HepG2 (cell line): ENCODE data around the gene UQCRC2. TPM values are rescaled to one million over a fixed set of nuclear protein-coding genes. Genes with fewer than 3 reads are reported as not detected.

Source experiments
- ATF4 ChIP-seq, 2 experiments: fragments of 450-650 bp in 1 of 2; sonication (generic) in 1 of 2; formaldehyde crosslinking; IDR thresholded peaks; 2 replicates each; pipeline versions ENCODE4 v1.5.0 to v1.8.0; 2020 to 2022; ENCODE audit warnings: mild to moderate bottlenecking in 1 of 2, missing genetic modification reagents in 1 of 2
- DNMT1 ChIP-seq: sonication (generic); formaldehyde crosslinking; IDR thresholded peaks from 2 replicates; pipeline ENCODE4 v1.5.1; 2020; ENCODE audit warnings: mild to moderate bottlenecking, missing genetic modification reagents
- EP300 ChIP-seq, 3 experiments: sonication (generic) in 1 of 3; formaldehyde crosslinking in 1 of 3; IDR thresholded peaks; 2 replicates each; pipeline versions ENCODE4 v1.5.1 to v1.6.1; 2011 to 2020; ENCODE audit warnings: low read depth in 2 of 3, low read length in 2 of 3, borderline replicate concordance in 1 of 3, improper control_type of control experiment in 1 of 3, mild to moderate bottlenecking in 1 of 3, missing genetic modification reagents in 1 of 3, moderate library complexity in 1 of 3
- GPBP1L1 ChIP-seq: sonication (generic); formaldehyde crosslinking; IDR thresholded peaks from 2 replicates; pipeline ENCODE4 v1.5.0; 2020; ENCODE audit warnings: mild to moderate bottlenecking, missing genetic modification reagents
- ISL2 ChIP-seq: sonication (generic); formaldehyde crosslinking; IDR thresholded peaks from 2 replicates; pipeline ENCODE4 v1.5.0; 2020; ENCODE audit warnings: missing genetic modification reagents
- KMT2B ChIP-seq: IDR thresholded peaks from 2 replicates; pipeline ENCODE4 v1.6.1; 2016; ENCODE audit warnings: missing genetic modification reagents, missing compliant biosample characterization
- MED8 ChIP-seq: sonication (generic); formaldehyde crosslinking; IDR thresholded peaks from 2 replicates; pipeline ENCODE4 v1.8.1; 2023; ENCODE audit warnings: mild to moderate bottlenecking, missing genetic modification reagents; ENCODE audit not compliant: insufficient replicate concordance
- MTA1 ChIP-seq: sonication (generic); formaldehyde crosslinking; IDR thresholded peaks from 2 replicates; pipeline ENCODE4 v1.4.0; 2020; ENCODE audit warnings: missing genetic modification reagents, mild to moderate bottlenecking, borderline replicate concordance
- SETDB1 ChIP-seq: sonication (generic); formaldehyde crosslinking; IDR thresholded peaks from 2 replicates; pipeline ENCODE4 v1.5.1; 2020; ENCODE audit warnings: missing genetic modification reagents, mild to moderate bottlenecking, borderline replicate concordance
- SP2 ChIP-seq: sonication (generic); formaldehyde crosslinking; IDR thresholded peaks from 2 replicates; pipeline ENCODE4 v1.5.1; 2020; ENCODE audit warnings: mild to moderate bottlenecking, missing genetic modification reagents
- SP4 ChIP-seq: sonication (generic); formaldehyde crosslinking; IDR thresholded peaks from 2 replicates; pipeline ENCODE4 v1.8.1; 2023; ENCODE audit warnings: mild to moderate bottlenecking, missing genetic modification reagents
- STAT6 ChIP-seq: sonication (generic); formaldehyde crosslinking; IDR thresholded peaks from 2 replicates; pipeline ENCODE4 v1.4.0; 2020; ENCODE audit warnings: missing genetic modification reagents, mild to moderate bottlenecking, borderline replicate concordance
- TCF7L2 ChIP-seq: IDR thresholded peaks from 2 replicates; pipeline ENCODE4 v1.6.1; 2011; ENCODE audit warnings: mild to moderate bottlenecking, low read depth, low read length, moderate library complexity
- TMF1 ChIP-seq: sonication (generic); formaldehyde crosslinking; IDR thresholded peaks from 2 replicates; pipeline ENCODE4 v1.8.1; 2022; ENCODE audit warnings: low read depth, missing genetic modification reagents
- UBTF ChIP-seq: sonication (generic); formaldehyde crosslinking; IDR thresholded peaks from 2 replicates; pipeline ENCODE4 v1.4.0; 2020; ENCODE audit warnings: mild to moderate bottlenecking, missing genetic modification reagents
- XBP1 ChIP-seq: sonication (generic); formaldehyde crosslinking; IDR thresholded peaks from 2 replicates; pipeline ENCODE4 v1.5.0; 2020; ENCODE audit warnings: missing genetic modification reagents
- ZC3H4 ChIP-seq: sonication (generic); formaldehyde crosslinking; IDR thresholded peaks from 2 replicates; pipeline ENCODE4 v1.4.0; 2020; ENCODE audit warnings: missing genetic modification reagents, borderline replicate concordance
- ZFP36L2 ChIP-seq: sonication (generic); formaldehyde crosslinking; IDR thresholded peaks from 2 replicates; pipeline ENCODE4 v1.4.0; 2020; ENCODE audit warnings: missing genetic modification reagents
- ZNF674 ChIP-seq: sonication (generic); formaldehyde crosslinking; IDR thresholded peaks from 2 replicates; pipeline ENCODE4 v1.5.0; 2020; ENCODE audit warnings: low read depth, mild to moderate bottlenecking, missing genetic modification reagents
- ZNF782 ChIP-seq: sonication (generic); formaldehyde crosslinking; IDR thresholded peaks from 2 replicates; pipeline ENCODE4 v1.4.0; 2020; ENCODE audit warnings: missing genetic modification reagents, mild to moderate bottlenecking, borderline replicate concordance
- polyA plus RNA-seq, 8 experiments: library from polyadenylated mRNA; depleted of rRNA in 3 of 8; stranded (reverse) in 7 of 8; unstranded in 1 of 8; fragments of >200 nt; fragmentation: Illumina TruSeq in 4 of 8; extraction: Trizol in 4 of 8; gene quantifications; 2 replicates each; pipeline versions ENCODE4 v1.2.1 to v1.2.3, GENCODE V29; 2011 to 2016; ENCODE audit warnings: low read depth in 4 of 8, missing spikeins in 1 of 8, mixed read lengths in 1 of 8; ENCODE audit not compliant: insufficient read depth in 1 of 8
- total RNA-seq, 5 experiments: library from RNA; depleted of rRNA; stranded (reverse); fragments of >200 nt; fragmentation: Illumina TruSeq; extraction: Trizol; gene quantifications; 2 replicates each; pipeline ENCODE4 v1.2.3, GENCODE V29; 2016; ENCODE audit warnings: low read depth in 1 of 5

Gene UQCRC2
- total and polyA plus RNA-seq, 2 of the 13 experiments (the other 11 are each of a cell fraction or from before 2014, with no cell fraction given): 442 to 536 TPM

GRCh38 chr16:22008215-22009059 is 55.3 kb downstream of the UQCRC2 start (continued):
- TF ChIP-seq ISL2: peak; percentile 39; the same call in 1 of the 2 replicates
- no peak; the same call in 1 of the 2 replicates for TF ChIP-seq SP2
- TF ChIP-seq MED8: no peak
- TF ChIP-seq MTA1 (CRISPR knock-in tag): no peak
- TF ChIP-seq TMF1: no peak
- no peak for TF ChIP-seq ATF4 (CRISPR knock-in tag; IDR thresholded peaks at IDR 0.05)
- TF ChIP-seq ZC3H4 (CRISPR knock-in tag): no peak
- TF ChIP-seq DNMT1 (CRISPR knock-in tag): no peak
- no peak for TF ChIP-seq ZNF782 (CRISPR knock-in tag)
- no peak for TF ChIP-seq STAT6 (CRISPR knock-in tag)
- TF ChIP-seq SETDB1 (CRISPR knock-in tag): no peak
- no peak; the same call in 1 of the 2 replicates for TF ChIP-seq KMT2B (CRISPR knock-in tag)
- TF ChIP-seq ZFP36L2: no peak
- TF ChIP-seq TCF7L2: no peak
- TF ChIP-seq GPBP1L1: no peak
- no peak for TF ChIP-seq EP300 (IDR thresholded peaks at IDR 0.05; ENCODE audit: low read depth in 2 of 2, low read length in 2 of 2)
- no peak for TF ChIP-seq EP300 (CRISPR knock-in tag; IDR thresholded peaks at IDR 0.05; ENCODE audit: borderline replicate concordance)
- TF ChIP-seq ZNF674 (CRISPR knock-in tag): no peak
- no peak; the same call in 1 of the 2 replicates for TF ChIP-seq UBTF
- TF ChIP-seq XBP1 (CRISPR knock-in tag): no peak
- TF ChIP-seq SP4 (CRISPR knock-in tag): no peak
